Progenitor cell of endocrine pancreas (in vitro differentiated cells): ENCODE data around the gene ACSM5. TPM values are rescaled to one million over a fixed set of nuclear protein-coding genes. Genes with fewer than 3 reads are reported as not detected.

Experiments used
- DNase-seq: peaks from one replicate; pipeline ENCODE4 v3.0.0; 2021; ENCODE audit warnings: low spot score; ENCODE audit not compliant: unreplicated experiment
- H3K27ac Mint-ChIP-seq: 2 replicates; pipeline ENCODE4 v1.8.0; 2021; ENCODE audit warnings: mild to moderate bottlenecking, moderate library complexity, mixed read lengths
- H3K27me3 Mint-ChIP-seq: 2 replicates; pipeline ENCODE4 v1.8.0; 2021; ENCODE audit warnings: mixed read lengths
- H3K36me3 Mint-ChIP-seq: 2 replicates; pipeline ENCODE4 v1.8.0; 2022; ENCODE audit warnings: mixed read lengths; ENCODE audit not compliant: insufficient read depth
- H3K4me1 Mint-ChIP-seq: 2 replicates; pipeline ENCODE4 v1.8.0; 2021; ENCODE audit warnings: low read depth, mixed read lengths
- H3K4me3 Mint-ChIP-seq: 2 replicates; pipeline ENCODE4 v1.8.0; 2021; ENCODE audit warnings: low read depth, mild to moderate bottlenecking, moderate library complexity, mixed read lengths
- H3K9me3 Mint-ChIP-seq: 2 replicates; pipeline ENCODE4 v1.8.0; 2021; ENCODE audit warnings: low read depth, mixed read lengths
- total RNA-seq: library from RNA; stranded (reverse); gene quantifications from 2 replicates; pipeline ENCODE4 v1.2.1, GENCODE V29; 2021
- TF ChIP-seq, protein P1 (sequence below): fragments of 200-600 bp; sonication (generic); IDR thresholded peaks from one replicate; pipeline ENCODE4 v1.5.0; 2021; ENCODE audit warnings: antibody characterized with exemption, mild to moderate bottlenecking; ENCODE audit not compliant: unreplicated experiment

The ACSM5 gene
- total RNA-seq, 1 donor from 2014 or later, result not detected

DNA sequence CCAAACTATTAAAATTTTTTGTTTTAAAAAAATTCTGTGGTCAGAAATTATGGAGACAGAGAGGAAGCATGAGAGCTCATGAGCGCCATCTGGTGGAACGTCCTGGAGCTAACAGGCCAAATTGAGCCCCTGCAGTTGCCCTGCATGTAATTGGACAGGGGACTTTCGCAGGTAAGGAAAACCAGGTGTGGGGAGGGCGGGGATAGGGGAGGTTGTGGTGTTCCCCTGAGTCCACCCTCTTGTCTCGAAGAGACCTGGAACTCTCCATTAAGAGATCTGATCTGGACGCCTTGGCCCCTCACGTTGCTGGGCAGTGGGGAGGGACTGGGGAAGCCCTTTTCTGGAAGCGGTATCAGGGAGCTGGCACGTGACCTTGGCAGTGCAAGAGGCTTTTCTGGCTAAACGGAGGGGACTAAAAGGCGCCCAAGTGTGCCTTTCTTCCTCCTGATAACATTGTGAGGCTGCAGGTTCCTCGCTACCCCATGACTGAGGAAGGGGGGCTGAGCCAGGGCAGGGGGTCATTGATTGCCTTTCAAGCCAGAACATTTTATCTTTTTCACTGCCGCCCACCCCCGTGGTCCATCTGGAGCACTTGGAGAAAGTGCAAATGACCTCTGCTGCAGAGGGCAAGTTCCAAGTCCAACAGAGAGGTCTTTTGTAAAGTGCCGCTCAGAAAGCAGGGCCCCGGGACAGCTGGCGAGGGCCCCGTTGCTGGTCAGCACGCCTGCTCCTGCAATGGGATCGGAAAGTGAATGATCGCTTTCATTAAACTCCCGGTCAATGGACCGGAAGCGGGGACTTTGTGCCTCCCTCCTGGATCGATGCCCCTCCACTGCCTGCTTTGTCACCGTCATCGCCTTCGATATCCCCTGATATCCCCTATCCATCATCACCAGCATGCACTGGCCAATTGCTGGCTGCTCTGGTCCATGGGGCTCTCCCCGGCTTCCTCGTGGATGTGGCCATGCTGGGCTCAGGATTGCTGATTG, 23.2 kb upstream of the ACSM5 start:
- Mint-ChIP-seq H3K4me3 (peak overlapping the region; percentile 56), H3K27ac (peak overlapping the region; percentile 91), H3K4me1 (peaks cover 25% of the 10 kb centered on the region), H3K36me3 (no peaks in the 10 kb centered on the region), H3K9me3 (no peaks in the 10 kb centered on the region), H3K27me3 (no peaks in the 10 kb centered on the region)
- TF ChIP-seq, protein P1, sequence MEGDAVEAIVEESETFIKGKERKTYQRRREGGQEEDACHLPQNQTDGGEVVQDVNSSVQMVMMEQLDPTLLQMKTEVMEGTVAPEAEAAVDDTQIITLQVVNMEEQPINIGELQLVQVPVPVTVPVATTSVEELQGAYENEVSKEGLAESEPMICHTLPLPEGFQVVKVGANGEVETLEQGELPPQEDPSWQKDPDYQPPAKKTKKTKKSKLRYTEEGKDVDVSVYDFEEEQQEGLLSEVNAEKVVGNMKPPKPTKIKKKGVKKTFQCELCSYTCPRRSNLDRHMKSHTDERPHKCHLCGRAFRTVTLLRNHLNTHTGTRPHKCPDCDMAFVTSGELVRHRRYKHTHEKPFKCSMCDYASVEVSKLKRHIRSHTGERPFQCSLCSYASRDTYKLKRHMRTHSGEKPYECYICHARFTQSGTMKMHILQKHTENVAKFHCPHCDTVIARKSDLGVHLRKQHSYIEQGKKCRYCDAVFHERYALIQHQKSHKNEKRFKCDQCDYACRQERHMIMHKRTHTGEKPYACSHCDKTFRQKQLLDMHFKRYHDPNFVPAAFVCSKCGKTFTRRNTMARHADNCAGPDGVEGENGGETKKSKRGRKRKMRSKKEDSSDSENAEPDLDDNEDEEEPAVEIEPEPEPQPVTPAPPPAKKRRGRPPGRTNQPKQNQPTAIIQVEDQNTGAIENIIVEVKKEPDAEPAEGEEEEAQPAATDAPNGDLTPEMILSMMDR, result peak; percentile 90
- DNase-seq, result peak; percentile 73

DNA sequence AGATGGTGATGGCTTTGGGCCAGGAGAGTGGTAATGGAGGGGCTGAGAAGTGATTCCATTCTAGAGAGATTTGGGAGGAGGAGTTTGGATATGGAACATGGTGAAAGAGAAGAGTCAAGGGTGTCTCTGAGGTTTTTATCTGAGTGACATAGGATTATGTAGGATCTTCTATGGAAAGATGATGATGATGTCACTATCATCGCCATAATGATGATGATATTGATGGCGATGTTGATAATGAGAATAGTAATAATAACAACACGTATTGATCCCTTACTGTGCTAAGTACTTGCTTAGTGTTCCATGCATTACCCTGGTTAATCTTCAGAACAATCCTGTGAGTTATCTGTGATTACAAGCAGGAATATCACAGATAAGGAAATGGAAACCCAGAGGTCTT, 21.4 kb upstream of the ACSM5 start:
- TF ChIP-seq, protein P1, result no peak
- no peaks in the 10 kb centered on the region for H3K36me3 Mint-ChIP-seq
- H3K4me1 Mint-ChIP-seq, result peaks cover 25% of the 10 kb centered on the region
- no peak overlapping the region for H3K27ac Mint-ChIP-seq
- no peaks in the 10 kb centered on the region for H3K9me3 Mint-ChIP-seq
- no peak for DNase-seq
- H3K27me3 Mint-ChIP-seq, result no peaks in the 10 kb centered on the region
- H3K4me3 Mint-ChIP-seq, result no peak overlapping the region

DNA sequence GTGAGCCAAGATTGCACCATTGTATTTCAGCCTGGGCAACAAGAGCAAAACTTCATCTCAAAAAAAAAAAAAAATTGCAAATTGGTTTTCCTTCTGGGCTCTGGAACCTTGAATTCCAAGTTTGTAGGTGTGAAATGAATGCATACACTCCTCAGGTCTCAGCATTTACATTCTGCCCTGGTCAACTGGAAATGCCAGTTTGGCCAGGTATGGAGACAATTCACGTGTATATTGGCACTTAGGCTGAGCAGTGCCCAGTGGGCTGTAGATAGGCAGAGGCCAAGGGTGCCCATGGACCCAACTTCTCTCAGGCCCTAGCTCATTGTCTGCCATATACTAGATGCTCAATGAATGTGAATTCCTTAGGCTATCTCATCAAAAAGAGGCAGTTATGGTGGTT, 20.5 kb upstream of the ACSM5 start:
- Mint-ChIP-seq H3K27ac (no peak overlapping the region), H3K9me3 (no peaks in the 10 kb centered on the region), H3K4me3 (no peak overlapping the region), H3K4me1 (peaks cover 25% of the 10 kb centered on the region), H3K36me3 (no peaks in the 10 kb centered on the region), H3K27me3 (no peaks in the 10 kb centered on the region)
- TF ChIP-seq, protein P1, result no peak
- DNase-seq, result no peak

DNA sequence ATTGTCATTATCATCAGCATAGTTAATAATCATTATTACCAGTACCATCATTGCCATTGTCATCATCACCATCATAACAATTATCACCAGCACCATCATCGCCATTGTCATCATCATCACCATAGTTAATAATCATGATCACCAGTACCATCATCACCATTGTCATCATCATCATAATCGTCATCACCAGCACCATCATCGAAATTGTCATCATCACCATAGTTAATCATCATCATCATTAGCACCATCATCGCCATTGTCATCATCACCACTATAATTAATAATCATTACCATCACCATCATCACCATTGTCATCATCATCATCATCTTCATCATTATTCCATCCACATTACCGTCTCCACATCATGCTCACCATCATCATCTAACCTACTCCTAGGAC, 18.3 kb upstream of the ACSM5 start:
- H3K27ac Mint-ChIP-seq, result no peak overlapping the region
- H3K9me3 Mint-ChIP-seq, result no peaks in the 10 kb centered on the region
- no peak overlapping the region for H3K4me3 Mint-ChIP-seq
- no peaks in the 10 kb centered on the region for H3K36me3 Mint-ChIP-seq
- DNase-seq, result no peak
- TF ChIP-seq, protein P1, result no peak
- no peaks in the 10 kb centered on the region for H3K27me3 Mint-ChIP-seq
- H3K4me1 Mint-ChIP-seq, result peaks cover 17% of the 10 kb centered on the region

DNA sequence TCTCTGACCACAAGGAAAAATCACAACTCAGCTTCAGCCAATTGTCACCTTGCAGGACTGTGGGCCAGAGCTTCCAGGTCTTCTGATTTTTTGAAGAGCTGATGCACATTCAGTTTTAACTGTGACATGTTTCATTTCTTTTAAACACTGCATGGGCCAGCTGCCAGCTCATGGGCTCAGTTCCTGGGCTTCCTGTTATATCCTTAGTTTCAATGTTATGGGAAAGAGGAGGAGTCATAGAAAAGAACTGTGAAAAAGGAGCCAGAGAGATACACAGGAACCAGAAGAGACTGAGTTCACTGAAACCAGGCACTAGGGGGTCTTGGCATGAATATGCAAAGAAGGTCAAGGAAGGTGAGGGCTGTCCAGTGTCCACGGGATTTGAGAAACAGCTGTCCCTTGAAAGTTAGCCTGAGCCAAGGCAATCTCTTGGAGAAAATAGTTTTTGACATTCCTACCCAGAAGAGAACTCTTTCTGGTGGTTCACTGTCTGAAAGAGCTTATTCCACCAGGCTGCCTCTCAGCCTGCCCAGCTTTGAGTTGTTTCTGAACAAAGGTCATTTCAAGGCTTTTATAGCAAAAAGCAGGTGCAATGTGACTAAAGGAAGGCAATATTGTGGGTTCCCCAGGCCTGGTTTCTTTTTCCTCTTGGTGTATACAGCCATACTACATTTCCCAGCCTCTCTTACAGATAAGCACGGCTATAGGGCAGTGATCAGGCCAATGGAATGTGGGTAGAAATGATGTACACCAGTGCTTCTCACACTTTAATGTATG, 15.3 kb upstream of the ACSM5 start:
- H3K27ac Mint-ChIP-seq, result no peak overlapping the region
- H3K4me3 Mint-ChIP-seq, result no peak overlapping the region

More for the DNA sequence above, 15.3 kb upstream of the ACSM5 start:
- H3K27me3 Mint-ChIP-seq, result no peaks in the 10 kb centered on the region
- DNase-seq, result no peak
- TF ChIP-seq, protein P1, result no peak
- H3K9me3 Mint-ChIP-seq, result no peaks in the 10 kb centered on the region
- H3K36me3 Mint-ChIP-seq, result no peaks in the 10 kb centered on the region
- peaks cover 7% of the 10 kb centered on the region for H3K4me1 Mint-ChIP-seq
